ENCODE data around the gene KRT76.

Gene KRT76

GRCh38 chr12:52768479-52769200 lies 8.5 kb downstream of the KRT76 start:
- ATAC-seq (ENCODE audit: insufficient read depth, low read depth) (no peak), DNase-seq (no peak)
- no peak overlapping the region for H3K4me2 ChIP-seq (ENCODE audit: insufficient read depth, low read length)
- H3K9me3 ChIP-seq (ENCODE audit: insufficient read depth, low read length, severe bottlenecking), result no peaks in the 10 kb centered on the region
- no peak overlapping the region for H3K4me3 ChIP-seq (ENCODE audit: low read depth in 1 of 2, low read length in 2 of 2)
- no peak for TF ChIP-seq EZH2 (IDR thresholded peaks at IDR 0.05; ENCODE audit: borderline replicate concordance, low read depth, low read length, severe bottlenecking)
- TF ChIP-seq, protein P1, sequence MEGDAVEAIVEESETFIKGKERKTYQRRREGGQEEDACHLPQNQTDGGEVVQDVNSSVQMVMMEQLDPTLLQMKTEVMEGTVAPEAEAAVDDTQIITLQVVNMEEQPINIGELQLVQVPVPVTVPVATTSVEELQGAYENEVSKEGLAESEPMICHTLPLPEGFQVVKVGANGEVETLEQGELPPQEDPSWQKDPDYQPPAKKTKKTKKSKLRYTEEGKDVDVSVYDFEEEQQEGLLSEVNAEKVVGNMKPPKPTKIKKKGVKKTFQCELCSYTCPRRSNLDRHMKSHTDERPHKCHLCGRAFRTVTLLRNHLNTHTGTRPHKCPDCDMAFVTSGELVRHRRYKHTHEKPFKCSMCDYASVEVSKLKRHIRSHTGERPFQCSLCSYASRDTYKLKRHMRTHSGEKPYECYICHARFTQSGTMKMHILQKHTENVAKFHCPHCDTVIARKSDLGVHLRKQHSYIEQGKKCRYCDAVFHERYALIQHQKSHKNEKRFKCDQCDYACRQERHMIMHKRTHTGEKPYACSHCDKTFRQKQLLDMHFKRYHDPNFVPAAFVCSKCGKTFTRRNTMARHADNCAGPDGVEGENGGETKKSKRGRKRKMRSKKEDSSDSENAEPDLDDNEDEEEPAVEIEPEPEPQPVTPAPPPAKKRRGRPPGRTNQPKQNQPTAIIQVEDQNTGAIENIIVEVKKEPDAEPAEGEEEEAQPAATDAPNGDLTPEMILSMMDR (IDR thresholded peaks at IDR 0.05; ENCODE audit: borderline replicate concordance, extremely low read depth, low read length, poor library complexity, severe bottlenecking), result no peak
- H3K27ac ChIP-seq (ENCODE audit: low read length), result no peak overlapping the region
- H3K79me2 ChIP-seq (ENCODE audit: insufficient read depth, low read length), result no peaks in the 10 kb centered on the region
- no peak overlapping the region for H3K9ac ChIP-seq (ENCODE audit: low read depth, low read length)
- H3K4me1 ChIP-seq (ENCODE audit: insufficient read depth, low read length), result no peaks in the 10 kb centered on the region
- H3K36me3 ChIP-seq (ENCODE audit: insufficient read depth, low read length), result no peaks in the 10 kb centered on the region
- H3K27me3 ChIP-seq (ENCODE audit: insufficient read depth, low read length, poor library complexity), result peaks cover 21% of the 10 kb centered on the region
- H2AFZ ChIP-seq (ENCODE audit: low read depth, low read length), result no peak overlapping the region
- H4K20me1 ChIP-seq (ENCODE audit: insufficient read depth, low read length), result no peaks in the 10 kb centered on the region

DNA sequence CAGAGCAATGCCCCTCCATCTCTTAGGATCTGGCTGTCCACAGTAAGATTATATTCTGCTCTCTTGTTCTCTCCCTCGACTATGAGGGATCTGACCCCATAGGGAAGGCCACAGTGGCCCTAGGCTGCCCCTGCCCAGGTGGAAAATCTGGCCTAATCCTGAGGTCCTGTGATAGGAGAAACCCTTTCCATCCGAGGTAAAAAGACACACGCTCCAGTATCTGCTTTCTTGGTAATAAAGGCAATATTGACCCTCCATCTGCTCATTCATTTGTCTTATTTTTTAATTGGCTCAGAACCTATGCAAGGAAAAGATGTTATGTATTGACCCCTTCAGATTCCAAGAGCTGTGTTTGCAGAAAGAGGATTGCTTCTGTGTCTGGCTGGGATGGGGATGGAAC lies 9.7 kb downstream of the KRT76 start:
- DNase-seq (no peak), ATAC-seq (ENCODE audit: insufficient read depth, low read depth) (no peak)
- H3K4me2 ChIP-seq (ENCODE audit: insufficient read depth, low read length), result no peak overlapping the region
- H3K36me3 ChIP-seq (ENCODE audit: insufficient read depth, low read length), result no peaks in the 10 kb centered on the region
- no peak overlapping the region for H3K27ac ChIP-seq (ENCODE audit: low read length)
- TF ChIP-seq, protein P1 (IDR thresholded peaks at IDR 0.05; ENCODE audit: borderline replicate concordance, extremely low read depth, low read length, poor library complexity, severe bottlenecking), result no peak
- TF ChIP-seq EZH2 (IDR thresholded peaks at IDR 0.05; ENCODE audit: borderline replicate concordance, low read depth, low read length, severe bottlenecking), result no peak
- H3K4me3 ChIP-seq (ENCODE audit: low read depth in 1 of 2, low read length in 2 of 2), result no peak overlapping the region
- no peaks in the 10 kb centered on the region for H4K20me1 ChIP-seq (ENCODE audit: insufficient read depth, low read length)
- no peak overlapping the region for H2AFZ ChIP-seq (ENCODE audit: low read depth, low read length)
- no peaks in the 10 kb centered on the region for H3K79me2 ChIP-seq (ENCODE audit: insufficient read depth, low read length)
- H3K9ac ChIP-seq (ENCODE audit: low read depth, low read length), result no peak overlapping the region
- no peaks in the 10 kb centered on the region for H3K9me3 ChIP-seq (ENCODE audit: insufficient read depth, low read length, severe bottlenecking)
- H3K27me3 ChIP-seq (ENCODE audit: insufficient read depth, low read length, poor library complexity), result peaks cover 21% of the 10 kb centered on the region
- H3K4me1 ChIP-seq (ENCODE audit: insufficient read depth, low read length), result no peaks in the 10 kb centered on the region

GRCh38 chr12:52767020-52767379 lies 10.1 kb downstream of the KRT76 start:
- DNase-seq (no peak), ATAC-seq (ENCODE audit: insufficient read depth, low read depth) (no peak)
- TF ChIP-seq EZH2 (IDR thresholded peaks at IDR 0.05; ENCODE audit: borderline replicate concordance, low read depth, low read length, severe bottlenecking), result no peak
- TF ChIP-seq, protein P1 (IDR thresholded peaks at IDR 0.05; ENCODE audit: borderline replicate concordance, extremely low read depth, low read length, poor library complexity, severe bottlenecking), result no peak
- no peak overlapping the region for H3K9ac ChIP-seq (ENCODE audit: low read depth, low read length)
- no peaks in the 10 kb centered on the region for H3K36me3 ChIP-seq (ENCODE audit: insufficient read depth, low read length)
- H3K4me3 ChIP-seq (ENCODE audit: low read depth in 1 of 2, low read length in 2 of 2), result no peak overlapping the region
- no peak overlapping the region for H2AFZ ChIP-seq (ENCODE audit: low read depth, low read length)
- no peaks in the 10 kb centered on the region for H3K79me2 ChIP-seq (ENCODE audit: insufficient read depth, low read length)
- peaks cover under 1% of the 10 kb centered on the region for H3K9me3 ChIP-seq (ENCODE audit: insufficient read depth, low read length, severe bottlenecking)
- H3K4me1 ChIP-seq (ENCODE audit: insufficient read depth, low read length), result no peaks in the 10 kb centered on the region
- peaks cover 21% of the 10 kb centered on the region for H3K27me3 ChIP-seq (ENCODE audit: insufficient read depth, low read length, poor library complexity)
- no peak overlapping the region for H3K27ac ChIP-seq (ENCODE audit: low read length)
- H3K4me2 ChIP-seq (ENCODE audit: insufficient read depth, low read length), result no peak overlapping the region
- H4K20me1 ChIP-seq (ENCODE audit: insufficient read depth, low read length), result no peaks in the 10 kb centered on the region

Measured in DND-41 (cell line).